ENCODE data around the gene SLC24A4. TPM values are rescaled to one million over a fixed set of nuclear protein-coding genes. Genes with fewer than 3 reads are reported as not detected.

Gene SLC24A4
- total RNA-seq, 2 experiments from 2014 or later: not detected

- Mint-ChIP-seq H3K9me3 (no peaks in the 10 kb centered on the region), H3K36me3 (ENCODE audit: low read depth) (no peaks in the 10 kb centered on the region), H3K27ac (no peak overlapping the region), H3K4me3 (no peak overlapping the region), H3K27me3 (no peaks in the 10 kb centered on the region), H3K4me1 (ENCODE audit: low read depth) (peaks cover 36% of the 10 kb centered on the region)
- no peak for TF ChIP-seq CTCF (IDR thresholded peaks at IDR 0.05)
- POLR2A ChIA-PET: no interaction called here
- intact Hi-C loops (cut with micrococcal nuclease): no loop called here
- ATAC-seq (no peak), DNase-seq (no peak)
- CTCF ChIA-PET: no interaction called here
Observed at GRCh38 chr14:92443741-92444140, 120.8 kb downstream of the SLC24A4 start.

GRCh38 chr14:92446771-92447170 is 123.8 kb downstream of the SLC24A4 start:
- CTCF ChIA-PET: interaction anchor here (0.9 kb wide), 2 partner anchors 9 to 234 kb away, joined by 3 read pairs; no protein-coding TSS in a partner anchor
- no peak overlapping the region for H3K27ac Mint-ChIP-seq

GRCh38 chr14:92447416-92448197 is 124.6 kb downstream of the SLC24A4 start:
- ChIA-PET CTCF (interaction anchor here (1.0 kb wide), 1 partner anchor 19 kb away, joined by 3 read pairs; no protein-coding TSS in a partner anchor), POLR2A (interaction anchor here (1.1 kb wide), 1 partner anchor 9 kb away, joined by 3 read pairs; no protein-coding TSS in a partner anchor)
- no peak overlapping the region for H3K27ac Mint-ChIP-seq
- intact Hi-C loops (cut with micrococcal nuclease): no loop called here
- ATAC-seq: no peak
- H3K36me3 Mint-ChIP-seq (ENCODE audit: low read depth): no peaks in the 10 kb centered on the region
- no peaks in the 10 kb centered on the region for H3K27me3 Mint-ChIP-seq
- H3K4me1 Mint-ChIP-seq (ENCODE audit: low read depth): peaks cover 9% of the 10 kb centered on the region
- H3K9me3 Mint-ChIP-seq: no peaks in the 10 kb centered on the region
- TF ChIP-seq CTCF (IDR thresholded peaks at IDR 0.05): no peak
- no peak for DNase-seq
- H3K4me3 Mint-ChIP-seq: no peak overlapping the region

More at GRCh38 chr14:92446771-92447170, 123.8 kb downstream of the SLC24A4 start:
- H3K27me3 Mint-ChIP-seq: no peaks in the 10 kb centered on the region
- no peaks in the 10 kb centered on the region for H3K36me3 Mint-ChIP-seq (ENCODE audit: low read depth)
- DNase-seq (peak; percentile 22), ATAC-seq (no peak)
- peaks cover 17% of the 10 kb centered on the region for H3K4me1 Mint-ChIP-seq (ENCODE audit: low read depth)
- H3K4me3 Mint-ChIP-seq: no peak overlapping the region
- POLR2A ChIA-PET: no interaction called here
- no peak for TF ChIP-seq CTCF (IDR thresholded peaks at IDR 0.05)
- H3K9me3 Mint-ChIP-seq: no peaks in the 10 kb centered on the region
- intact Hi-C loops (cut with micrococcal nuclease): no loop called here

GRCh38 chr14:92448786-92449185 is 125.8 kb downstream of the SLC24A4 start:
- Mint-ChIP-seq H3K27me3 (no peaks in the 10 kb centered on the region), H3K9me3 (no peaks in the 10 kb centered on the region), H3K4me3 (no peak overlapping the region), H3K36me3 (ENCODE audit: low read depth) (no peaks in the 10 kb centered on the region), H3K27ac (no peak overlapping the region), H3K4me1 (ENCODE audit: low read depth) (peaks cover 7% of the 10 kb centered on the region)
- ChIA-PET POLR2A (interaction anchor here (0.6 to 1.1 kb wide), 2 partner anchors 8 to 1394 kb away, joined by 3 read pairs; no protein-coding TSS in a partner anchor), CTCF (interaction anchor here (0.7 kb wide), 1 partner anchor 13 kb away, joined by 3 read pairs; no protein-coding TSS in a partner anchor)
- DNase-seq (no peak), ATAC-seq (no peak)
- TF ChIP-seq CTCF (IDR thresholded peaks at IDR 0.05): no peak
- intact Hi-C loops (cut with micrococcal nuclease): no loop called here
